DMS79 treated with DMSO at 0.1 percent for 48 hours (cell line): Measurements from ENCODE around the gene CDAN1.

Experiments
- DNase-seq: peaks from one replicate; lab custom pipeline; 2025; lab: John Stamatoyannopoulos, UW

The CDAN1 gene

DNA sequence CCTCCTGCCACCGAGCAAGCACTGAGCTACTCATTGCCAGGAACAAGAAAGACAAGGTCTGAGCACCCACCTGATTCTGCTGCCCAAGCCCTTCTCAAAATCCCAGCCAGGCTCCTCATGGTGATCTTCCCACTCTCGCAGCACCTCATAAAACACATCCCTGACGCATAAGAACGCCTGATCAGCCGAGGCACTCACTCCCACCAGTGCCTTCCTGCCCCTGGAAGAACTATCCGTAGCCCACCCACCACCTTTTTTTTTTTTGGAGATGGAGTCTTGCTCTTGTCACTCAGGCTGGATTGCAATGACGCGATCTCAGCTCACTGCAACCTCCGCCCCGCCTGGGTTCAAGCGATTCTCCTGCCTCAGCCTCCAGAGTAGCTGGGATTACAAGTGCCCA is 3.9 kb downstream of the CDAN1 start:
- DNase-seq, result no peak

DNA sequence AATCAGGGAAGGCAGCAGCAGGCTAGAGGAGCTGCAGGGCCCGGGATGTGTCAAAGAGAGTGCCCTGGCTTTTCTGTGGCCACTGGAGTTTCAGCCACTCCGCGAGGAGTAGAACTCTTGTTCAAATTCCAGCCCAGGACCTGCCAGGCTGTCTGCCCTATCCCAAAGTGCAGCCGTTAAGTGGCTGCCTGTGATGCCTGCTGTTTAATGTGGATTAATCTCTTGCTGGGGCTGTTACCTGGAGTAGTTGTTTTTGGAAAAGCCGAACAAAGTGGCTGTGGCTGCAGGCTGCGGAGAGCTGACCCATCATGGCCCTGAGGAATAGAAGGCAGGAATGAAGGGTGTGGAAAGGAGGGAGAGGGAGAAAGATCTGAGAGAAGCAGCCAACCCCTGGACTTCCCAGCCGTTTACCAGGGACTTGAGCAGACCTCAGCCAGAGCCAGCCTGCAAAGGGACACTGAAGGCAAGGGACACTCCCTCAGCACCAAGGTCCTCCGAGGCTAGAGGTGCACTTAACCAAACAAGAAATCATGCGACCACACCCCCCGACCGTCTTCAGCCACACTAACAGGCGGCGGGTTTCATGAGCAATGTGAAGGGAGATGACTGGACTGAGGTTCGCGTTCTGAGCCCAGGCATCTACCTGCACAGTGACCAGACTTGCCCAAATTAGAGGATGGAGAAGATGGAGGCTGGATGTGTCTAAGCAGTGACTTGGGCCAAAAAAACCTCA is 4.7 kb downstream of the CDAN1 start:
- DNase-seq, result no peak

DNA sequence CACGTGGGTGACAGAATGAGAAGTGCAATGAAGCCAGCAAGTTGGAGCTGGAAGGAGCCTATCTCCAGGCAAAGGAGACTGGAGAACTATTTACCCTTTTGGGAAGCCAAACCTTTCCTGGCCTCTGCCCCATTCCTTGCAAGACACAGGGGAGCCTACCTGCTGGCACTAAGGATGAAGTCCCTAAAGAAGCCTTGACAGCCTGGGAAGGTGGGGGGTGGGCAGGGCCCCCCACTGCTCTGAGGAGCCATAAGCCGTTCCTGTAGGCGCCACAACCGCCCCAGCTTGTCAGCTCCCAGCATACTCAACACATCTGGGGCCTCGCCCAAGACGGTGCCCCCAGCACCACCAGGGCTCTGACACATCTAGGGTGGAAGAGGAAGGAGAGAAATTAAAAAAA is 5.5 kb downstream of the CDAN1 start:
- DNase-seq, result no peak

DNA sequence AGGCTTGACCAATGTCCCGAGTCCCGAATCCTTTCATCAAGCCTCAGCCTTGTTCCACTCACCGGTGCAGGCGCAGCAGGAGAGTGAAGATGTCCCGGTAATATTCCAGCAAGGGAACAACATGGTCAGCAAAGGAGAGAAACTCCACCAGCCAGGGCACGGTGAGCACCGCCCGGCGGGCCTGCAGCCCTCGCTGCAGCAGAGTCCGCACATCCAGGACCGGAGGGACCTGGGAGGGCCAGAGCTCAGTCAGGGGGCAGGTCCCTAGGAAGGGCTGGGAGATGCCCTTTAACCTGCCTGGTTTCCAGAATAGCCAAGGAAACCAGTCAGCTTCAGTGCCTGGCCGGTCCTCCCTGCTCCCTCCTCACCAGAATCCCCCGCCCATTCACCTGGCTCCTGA is 6.4 kb downstream of the CDAN1 start:
- DNase-seq, result no peak

DNA sequence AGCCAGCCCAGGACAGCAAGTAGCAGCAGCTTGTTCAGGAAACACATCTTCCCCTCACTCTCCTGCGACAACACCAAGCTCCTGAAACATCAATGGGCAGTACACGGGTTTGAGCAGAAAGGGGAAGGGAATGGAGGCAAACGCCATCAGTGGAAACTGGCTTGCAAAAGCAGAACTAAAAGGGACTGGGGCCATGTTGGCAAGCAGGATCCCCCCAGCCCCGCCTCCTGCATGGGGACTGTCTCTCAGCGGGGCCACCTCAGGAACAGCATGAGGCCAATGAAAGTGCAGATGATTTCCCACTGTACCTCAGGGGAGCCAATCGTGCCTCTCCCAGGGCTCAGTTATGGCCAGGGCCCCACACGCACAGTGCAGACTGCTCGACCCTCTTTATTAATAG is 6.8 kb downstream of the CDAN1 start:
- DNase-seq, result no peak

DNA sequence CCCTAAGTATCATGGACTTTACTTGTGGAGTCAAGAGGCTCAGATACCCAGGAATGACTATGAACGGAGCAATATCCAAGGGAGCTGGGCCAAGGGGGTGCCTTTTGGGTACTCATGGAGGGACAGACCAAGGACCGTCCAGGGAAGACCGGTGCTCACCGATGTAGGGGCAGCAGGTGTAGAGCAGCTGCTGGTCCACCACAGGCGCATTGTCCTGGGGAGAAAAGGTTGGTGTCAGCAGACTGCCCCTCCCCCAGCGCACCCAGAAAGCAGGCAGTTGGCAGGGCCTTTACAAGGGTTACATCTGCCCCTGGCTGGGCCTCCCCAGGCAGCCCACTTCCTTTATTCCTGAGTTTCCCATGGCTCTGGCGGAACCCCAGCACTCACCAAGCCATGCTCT is 7.5 kb downstream of the CDAN1 start:
- no peak for DNase-seq

DNA sequence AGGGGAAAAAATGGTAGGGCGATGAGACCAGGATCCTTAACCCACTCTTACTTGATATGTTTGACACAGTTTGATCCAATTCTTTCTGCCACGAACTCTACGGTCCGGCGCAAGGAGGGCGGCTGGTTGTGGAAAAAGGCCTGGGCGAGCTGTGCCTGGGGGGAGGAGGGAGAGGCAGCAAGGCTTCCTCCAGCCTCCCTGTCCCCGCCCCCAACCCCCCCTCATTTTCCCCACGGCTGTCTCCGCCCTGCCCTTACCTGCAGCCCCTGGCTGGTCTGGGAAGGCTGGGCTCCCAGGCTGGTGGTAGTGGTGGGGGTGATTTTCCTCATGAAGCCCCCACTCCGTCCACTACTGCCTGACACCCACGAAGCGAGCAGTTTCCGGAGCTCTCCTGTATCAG is 8.0 kb downstream of the CDAN1 start:
- DNase-seq, result no peak

DNA sequence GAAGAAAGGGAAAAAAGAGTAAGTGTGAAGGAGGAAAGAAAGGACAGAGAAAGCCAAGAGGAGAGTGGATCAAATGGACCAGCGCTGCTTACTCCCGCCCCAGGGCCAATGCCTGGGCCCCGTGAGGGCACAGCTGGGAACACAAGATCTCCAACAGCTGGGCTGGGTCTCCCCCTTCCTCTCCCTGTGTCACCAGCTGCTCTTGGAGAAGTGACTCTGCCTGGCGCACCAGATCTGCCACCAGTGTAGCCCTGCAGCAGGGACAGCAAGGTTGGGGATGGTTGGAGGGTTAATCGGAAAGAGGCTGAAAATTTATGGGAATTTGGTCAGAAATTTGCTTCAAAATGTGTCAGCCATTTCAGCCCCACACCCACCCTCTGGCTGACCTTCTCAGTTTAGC is 8.4 kb downstream of the CDAN1 start:
- no peak for DNase-seq

DNA sequence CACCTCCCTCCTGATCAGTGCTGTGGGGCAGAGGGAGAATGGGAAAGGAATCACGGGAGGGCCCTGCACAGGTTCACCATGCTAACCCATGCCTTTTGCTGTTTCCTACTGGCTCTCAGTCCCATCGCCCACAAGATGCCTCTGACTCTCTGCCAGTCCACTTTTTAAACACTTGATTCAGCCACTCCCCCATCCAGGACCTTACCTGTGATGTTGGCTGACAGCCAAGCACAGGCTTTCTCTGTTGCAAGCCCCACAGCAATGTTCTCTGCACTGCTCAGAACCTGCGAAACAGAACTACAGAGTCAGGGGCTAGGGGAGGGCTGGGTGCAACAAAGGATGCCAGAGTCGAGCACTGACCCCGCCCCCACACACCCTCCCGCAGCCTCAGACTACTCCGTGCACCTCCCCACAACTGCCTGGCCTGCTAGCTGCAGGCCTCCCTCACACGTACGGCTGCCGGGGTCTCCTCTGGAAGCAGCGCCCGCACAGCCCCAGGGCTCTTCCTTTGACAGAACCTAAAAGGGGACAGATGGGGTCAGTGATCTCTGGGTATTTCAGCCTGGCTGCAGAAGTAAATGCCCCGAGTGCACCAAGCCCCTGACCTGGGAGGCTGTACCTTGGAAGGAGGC is 9.1 kb downstream of the CDAN1 start:
- DNase-seq, result peak; percentile 81

DNA sequence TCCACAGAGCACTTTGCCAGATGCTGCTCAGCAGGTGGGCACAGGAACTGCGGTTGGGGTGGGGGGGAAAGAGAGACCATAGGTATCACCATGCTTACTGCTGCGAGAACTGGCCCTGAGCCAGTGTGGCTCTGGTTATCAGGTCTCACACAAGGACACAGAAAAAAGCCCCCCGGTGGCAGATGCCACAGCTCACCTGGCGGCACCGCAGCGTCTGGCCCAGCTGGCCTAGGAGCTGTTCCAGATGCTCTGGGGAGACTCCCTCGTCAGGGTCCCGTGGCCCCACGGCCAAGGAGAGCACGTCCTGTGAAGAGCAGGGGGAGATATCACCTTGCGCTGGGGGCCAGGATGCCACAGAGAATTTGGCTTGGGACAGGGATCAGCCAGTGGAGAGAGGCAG is 10.8 kb downstream of the CDAN1 start:
- DNase-seq, result peak; percentile 13

DNA sequence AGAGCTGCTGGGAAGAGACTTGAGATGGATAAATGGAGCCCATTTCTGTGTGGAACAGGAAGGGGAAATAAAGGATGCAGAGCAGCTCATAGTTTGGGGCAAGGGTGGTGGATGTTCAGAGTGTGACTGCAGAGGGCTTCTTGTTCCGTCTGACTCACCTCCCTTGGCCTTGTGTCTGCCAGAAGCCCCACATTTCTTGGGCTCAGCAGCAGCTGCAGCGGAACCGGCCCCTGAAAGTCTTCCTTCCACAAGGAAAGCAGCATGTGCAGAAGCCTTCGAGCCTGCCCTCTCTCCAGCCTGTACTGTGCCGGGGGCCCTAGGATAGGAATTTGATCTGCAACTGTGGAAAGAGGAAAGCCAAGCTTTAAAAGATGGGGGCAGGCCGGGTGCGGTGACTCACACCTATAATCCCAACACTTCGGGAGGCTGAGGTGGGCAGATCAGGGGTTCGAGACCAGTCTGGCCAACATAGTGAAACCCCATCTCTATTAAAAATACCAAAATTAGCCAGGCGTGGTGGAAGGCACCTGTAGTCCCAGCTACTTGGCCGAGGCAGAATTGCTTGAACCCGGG is 11.5 kb downstream of the CDAN1 start:
- no peak for DNase-seq

DNA sequence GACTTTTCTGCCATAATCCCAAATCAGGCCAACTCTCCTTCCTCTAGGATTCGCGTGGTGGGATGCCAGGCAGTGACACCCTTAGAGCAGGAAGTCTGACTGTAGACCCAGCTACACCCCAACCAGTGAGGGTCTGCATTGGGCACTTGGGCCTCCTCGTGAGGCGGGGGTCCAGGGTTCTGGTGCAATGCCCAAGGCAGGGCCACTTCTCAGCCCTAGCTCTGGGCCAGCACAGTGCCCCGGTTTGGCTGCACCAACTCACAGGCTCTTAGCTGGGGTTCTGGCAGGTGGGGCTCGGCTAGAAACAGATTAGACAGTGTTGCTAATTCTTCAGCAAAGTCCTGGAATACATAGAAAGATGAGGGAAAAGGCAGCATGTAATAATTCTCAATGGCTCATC is 12.7 kb downstream of the CDAN1 start:
- DNase-seq, result no peak

DNA sequence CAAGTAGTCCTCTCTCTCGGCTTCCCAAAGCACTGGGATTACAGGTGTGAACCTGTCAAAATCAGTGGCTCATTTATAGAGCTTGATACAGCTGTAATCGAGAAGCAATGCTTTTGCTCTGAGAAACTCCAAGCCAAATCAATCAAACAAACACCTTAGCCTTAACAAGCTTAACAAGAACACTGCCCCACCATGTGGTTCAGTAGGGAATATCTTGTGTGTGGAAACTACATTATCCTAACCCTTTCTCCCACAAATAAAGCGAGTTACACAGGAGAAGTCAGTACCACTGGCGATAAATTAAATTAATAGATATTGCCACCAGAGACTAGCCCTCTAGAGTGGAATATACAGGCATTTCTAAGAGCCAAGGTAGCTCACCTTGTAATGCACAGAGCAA is 13.9 kb downstream of the CDAN1 start:
- DNase-seq, result no peak

DNA sequence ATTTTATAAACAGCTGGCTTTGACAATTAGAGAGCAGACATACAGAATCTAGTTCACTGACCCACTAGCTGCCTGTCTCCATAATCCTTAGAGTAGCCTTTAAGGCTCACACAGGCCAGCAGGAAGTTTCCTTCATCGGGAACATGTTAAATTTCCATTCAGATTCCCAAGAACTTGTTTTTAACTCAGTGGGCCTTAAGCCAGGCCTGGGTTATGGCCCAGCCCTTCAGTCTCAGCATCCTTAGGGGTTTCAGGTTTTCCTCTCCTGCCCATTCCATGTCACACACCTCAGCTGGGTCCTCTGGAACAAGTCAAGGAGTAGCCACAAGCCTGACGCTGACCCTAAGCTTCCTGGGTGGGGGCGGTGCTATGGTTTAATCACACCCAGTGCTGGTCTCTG is 15.0 kb downstream of the CDAN1 start:
- no peak for DNase-seq

DNA sequence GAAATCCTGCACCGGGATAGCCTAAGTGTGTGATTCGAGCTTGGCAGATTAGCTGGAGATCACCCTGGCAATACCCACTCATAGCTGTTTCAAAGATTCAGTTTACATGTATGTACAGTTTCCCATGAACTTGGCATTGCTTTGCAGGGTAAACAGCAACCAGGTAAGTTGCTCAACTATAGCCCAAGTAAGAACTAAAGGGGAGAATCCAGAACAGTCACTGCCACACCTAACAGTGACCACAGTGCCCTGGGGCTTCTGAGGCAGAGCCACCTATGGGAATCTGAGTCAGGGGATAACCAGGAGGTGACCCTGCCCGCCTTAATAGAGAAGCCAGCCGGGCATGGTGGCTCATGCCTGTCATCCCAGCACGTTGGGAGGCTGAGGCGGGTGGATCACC is 15.9 kb downstream of the CDAN1 start:
- no peak for DNase-seq

DNA sequence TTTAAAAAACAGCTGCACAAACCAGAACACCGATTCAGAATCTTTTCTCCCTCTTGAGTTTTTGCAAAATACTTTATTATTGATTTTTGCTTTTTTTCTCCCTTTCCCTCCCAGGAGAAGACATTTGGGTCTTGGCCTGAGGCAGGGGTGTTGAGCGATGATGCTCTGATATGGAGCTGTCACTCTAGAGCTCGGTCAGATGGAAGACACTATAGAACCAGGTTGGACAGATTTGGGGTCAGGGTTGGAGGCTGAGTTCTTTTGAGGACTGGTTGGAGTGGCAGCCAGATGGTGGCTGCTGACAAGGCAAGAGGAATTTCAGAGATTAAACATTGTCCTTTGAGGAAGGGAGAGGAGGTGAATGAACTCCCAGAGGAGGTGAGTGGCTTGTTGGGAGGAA is 16.9 kb downstream of the CDAN1 start:
- no peak for DNase-seq

DNA sequence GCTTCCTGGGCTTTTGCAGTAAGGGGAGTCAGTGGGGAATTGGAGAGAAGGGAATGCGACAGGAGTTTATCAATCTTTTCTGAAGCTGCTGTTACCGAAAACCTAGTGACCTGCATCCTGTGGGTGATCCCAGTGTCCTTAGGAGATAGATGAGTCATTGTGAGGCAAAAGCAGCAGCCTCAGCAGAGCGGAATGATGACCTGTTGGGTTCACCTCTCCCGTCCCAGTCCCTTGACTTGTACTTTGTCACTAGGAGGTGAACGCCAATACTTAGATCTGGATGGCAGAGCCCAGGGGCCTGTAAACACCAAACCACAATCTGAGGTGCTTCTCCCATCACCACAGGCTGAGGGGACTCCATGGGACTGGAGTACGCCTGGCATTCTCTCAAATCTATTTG is 17.9 kb downstream of the CDAN1 start:
- no peak for DNase-seq

DNA sequence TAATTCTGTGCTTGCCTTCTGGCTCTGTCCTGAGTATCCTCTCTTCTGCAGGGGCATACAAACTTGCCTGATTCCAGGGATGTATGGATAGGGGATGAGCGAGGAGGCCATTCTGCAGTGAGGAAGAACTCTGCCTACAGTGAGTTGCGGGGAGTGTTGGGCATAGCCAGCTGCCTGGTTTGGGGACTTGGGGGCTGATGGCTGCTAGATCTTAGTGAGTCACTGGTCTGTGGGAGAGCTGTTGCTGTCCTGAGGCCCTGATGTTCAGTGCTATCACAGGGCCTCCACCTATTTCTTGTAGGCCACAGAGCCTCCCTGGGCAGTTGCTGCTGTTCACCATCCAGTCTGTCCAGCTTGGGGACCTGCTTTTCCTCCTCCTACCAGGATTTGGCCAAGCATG is 20.3 kb downstream of the CDAN1 start:
- no peak for DNase-seq

DNA sequence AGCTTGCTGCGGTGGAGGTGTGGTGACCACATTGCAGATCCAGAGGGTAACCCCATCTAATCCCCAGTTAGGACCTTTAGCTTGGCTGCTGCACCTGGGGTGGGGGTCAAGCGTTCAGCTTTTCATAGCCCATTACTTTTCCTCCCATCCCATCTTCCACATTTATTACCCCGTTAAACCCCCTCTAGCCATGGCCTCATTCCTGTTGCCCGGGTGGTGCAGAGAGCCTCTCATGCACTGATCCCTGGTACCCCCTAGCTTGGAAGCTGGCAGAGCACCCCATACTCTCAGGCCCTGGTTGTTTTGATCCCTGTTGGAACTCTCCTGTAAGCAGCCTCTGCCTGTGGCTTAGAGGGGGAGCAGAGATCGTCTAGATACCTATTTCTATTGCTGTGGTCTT is 20.8 kb downstream of the CDAN1 start:
- no peak for DNase-seq

DNA sequence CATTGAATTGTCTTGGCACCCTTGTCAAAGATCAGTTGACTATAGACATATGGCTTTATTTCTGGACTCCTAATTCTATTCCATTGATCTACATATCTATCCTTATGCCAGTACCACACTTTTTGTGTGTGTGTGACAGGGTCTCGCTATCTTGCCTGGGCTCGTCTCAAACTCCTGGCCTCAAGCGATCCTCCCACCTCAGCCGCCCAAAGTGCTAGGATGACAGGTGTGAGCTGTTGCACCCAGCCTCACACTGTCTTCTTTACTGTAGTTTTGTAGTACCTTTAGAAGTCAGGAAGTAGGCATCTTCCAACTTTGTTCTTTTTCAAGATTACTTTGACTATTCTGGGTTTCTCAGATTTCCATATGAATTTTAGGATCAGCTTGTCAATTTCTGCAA is 24.3 kb downstream of the CDAN1 start:
- no peak for DNase-seq

DNA sequence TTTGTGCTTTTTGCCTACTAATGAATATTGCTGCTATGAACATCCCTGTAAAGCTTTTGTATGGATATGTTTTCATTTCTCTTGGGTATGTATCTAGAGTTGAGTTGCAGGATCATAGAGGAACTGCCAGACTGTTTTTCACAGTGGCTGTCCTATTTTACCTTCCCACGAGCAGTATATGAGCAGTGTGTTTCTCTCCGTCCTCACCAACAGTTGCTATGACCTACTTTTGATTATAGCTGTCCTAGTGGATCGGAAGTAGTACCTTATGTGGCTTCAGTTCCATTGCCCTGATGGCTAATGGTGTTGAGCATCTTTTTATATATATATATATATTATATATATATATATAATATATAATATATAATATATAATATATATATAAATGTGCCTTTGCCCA is 25.2 kb downstream of the CDAN1 start:
- no peak for DNase-seq

DNA sequence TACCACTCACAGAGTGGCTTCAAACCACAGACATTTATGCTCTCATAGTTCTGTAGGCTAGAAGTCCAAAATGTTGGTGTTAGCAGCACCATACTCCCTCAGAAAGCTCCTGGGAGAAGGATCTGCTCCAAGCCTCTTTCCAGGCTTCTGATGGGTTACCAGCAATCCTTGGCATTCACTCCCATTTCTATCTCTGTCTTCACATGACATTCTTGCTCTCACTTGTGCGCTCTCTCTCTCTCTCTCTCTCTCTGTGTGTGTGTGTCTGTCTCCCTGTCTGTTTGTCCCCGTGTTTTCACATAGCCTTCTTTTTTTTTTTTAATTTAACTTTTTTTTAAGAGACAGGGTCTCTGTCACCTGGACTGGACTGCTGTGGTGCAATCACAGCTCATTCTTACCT is 26.3 kb downstream of the CDAN1 start:
- no peak for DNase-seq

DNA sequence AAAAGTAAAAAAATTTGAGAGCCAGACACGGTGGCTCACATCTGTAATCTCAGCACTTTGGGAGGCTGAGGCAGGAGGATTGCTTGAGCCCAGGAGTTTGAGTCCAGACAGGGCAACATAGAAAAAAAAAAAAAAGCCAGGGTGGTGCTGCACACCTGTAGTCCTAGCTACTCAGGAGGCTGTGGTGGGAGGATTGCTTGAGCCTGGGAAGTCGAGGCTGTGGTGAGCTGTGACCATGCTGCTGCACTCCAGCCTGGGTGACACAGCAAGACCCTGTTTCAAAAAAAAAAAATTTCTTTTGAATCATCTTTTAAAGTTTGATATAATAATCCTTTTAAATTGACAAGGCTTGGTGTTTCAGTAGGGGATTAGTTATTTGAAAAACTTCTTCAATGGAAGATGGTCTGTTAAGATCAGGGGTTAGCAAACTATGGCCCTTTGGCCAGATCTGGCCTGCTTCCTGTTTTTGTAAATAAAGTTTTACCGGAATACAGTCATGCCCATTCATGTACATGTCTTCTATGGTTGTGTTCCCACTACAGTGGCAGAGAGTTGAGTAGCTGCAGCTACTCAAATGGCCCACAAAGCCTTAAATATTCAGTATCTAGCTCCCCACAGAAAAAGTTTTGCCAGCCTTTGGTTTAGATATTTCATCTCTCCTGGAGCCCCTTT is 28.9 kb downstream of the CDAN1 start:
- DNase-seq, result no peak
